Right atrium auricular region (tissue), 2 donors: ENCODE results near the gene PSME3IP1. TPM values are rescaled to one million over a fixed set of nuclear protein-coding genes. Genes with fewer than 3 reads are reported as not detected.
A peak's percentile ranks its signal among the peaks of the same experiment; 100 is the strongest.

Experiments
- DNase-seq: peaks from one replicate; pipeline ENCODE4 v3.0.0-alpha.2; 2019; ENCODE audit warnings: low spot score
- H3K27ac ChIP-seq, 2 donors: fragments of 200-600 bp; sonication (generic); 1 replicate in 1 of 2; 2 replicates in 1 of 2; pipeline ENCODE4 v1.5.1; 2016 to 2019
- H3K27me3 ChIP-seq, 2 donors: fragments of 200-600 bp; sonication (generic); one replicate each; pipeline versions ENCODE4 v1.5.1 to v1.6.0; 2017 to 2019
- H3K36me3 ChIP-seq: fragments of 200-600 bp; sonication (generic); one replicate; pipeline ENCODE4 v1.5.1; 2016
- H3K4me1 ChIP-seq, 2 donors: fragments of 200-600 bp; sonication (generic); one replicate each; pipeline versions ENCODE4 v1.5.1 to v1.6.0; 2017 to 2019
- H3K4me3 ChIP-seq, 2 donors: fragments of 200-600 bp; sonication (generic); 1 replicate in 1 of 2; 2 replicates in 1 of 2; pipeline ENCODE4 v1.5.1; 2017 to 2019; ENCODE audit warnings: mild to moderate bottlenecking in 1 of 2, moderate library complexity in 1 of 2
- H3K9me3 ChIP-seq, 2 donors: fragments of 200-600 bp; sonication (generic); one replicate each; pipeline ENCODE4 v1.5.1; 2019
- CTCF ChIP-seq, 2 donors: fragments of 200-600 bp; sonication (generic); IDR thresholded peaks; one replicate each; pipeline ENCODE4 v1.5.1; 2019; ENCODE audit warnings: antibody characterized with exemption in 2 of 2
- total RNA-seq, 2 donors: library from RNA; depleted of rRNA; stranded (reverse); fragments of >200 nt; gene quantifications; one replicate each; pipeline ENCODE4 v1.1.0, GENCODE V29; 2016

The PSME3IP1 gene
- total RNA-seq, 2 donors from 2014 or later: 55.7 to 79.0 TPM

- H3K27ac ChIP-seq: peak overlapping the region; percentile 93 to 97
- DNase-seq: no peak
- TF ChIP-seq CTCF (IDR thresholded peaks at IDR 0.05): no peak
- no peaks in the 10 kb centered on the region for H3K9me3 ChIP-seq
- no peaks in the 10 kb centered on the region for H3K36me3 ChIP-seq
- H3K27me3 ChIP-seq: no peaks in the 10 kb centered on the region
- peak overlapping the region; percentile 73 to 95 for H3K4me3 ChIP-seq
- peaks cover 0 to 43% of the 10 kb centered on the region in 2 donors for H3K4me1 ChIP-seq
Measured at GRCh38 chr16:57186872-57187854, 1.3 kb upstream of the PSME3IP1 start.

GRCh38 chr16:57185446-57185944 is 344 bp downstream of the PSME3IP1 start:
- H3K9me3 ChIP-seq: no peaks in the 10 kb centered on the region
- H3K27me3 ChIP-seq: no peaks in the 10 kb centered on the region
- peaks cover 0 to 26% of the 10 kb centered on the region in 2 donors for H3K4me1 ChIP-seq
- H3K4me3 ChIP-seq: peak overlapping the region; percentile 87 to 95
- peak; percentile 71 for DNase-seq
- no peaks in the 10 kb centered on the region for H3K36me3 ChIP-seq
- TF ChIP-seq CTCF (IDR thresholded peaks at IDR 0.05): no peak
- H3K27ac ChIP-seq: peak overlapping the region; percentile 91 to 93

GRCh38 chr16:57184887-57185445 is 873 bp downstream of the PSME3IP1 start:
- no peak for TF ChIP-seq CTCF (IDR thresholded peaks at IDR 0.05)
- no peak for DNase-seq
- Histone ChIP-seq H3K27ac (peak overlapping the region; percentile 91 to 93), H3K27me3 (no peaks in the 10 kb centered on the region), H3K4me1 (peaks cover 0 to 27% of the 10 kb centered on the region in 2 donors), H3K36me3 (no peaks in the 10 kb centered on the region), H3K9me3 (no peaks in the 10 kb centered on the region), H3K4me3 (peak overlapping the region; percentile 87 to 95)

- no peak overlapping the region for H3K4me3 ChIP-seq
- TF ChIP-seq CTCF (IDR thresholded peaks at IDR 0.05): no peak
- DNase-seq: no peak
Measured at GRCh38 chr16:57184113-57184512, 1.7 kb downstream of the PSME3IP1 start.

GRCh38 chr16:57179215-57179828 is 6.5 kb downstream of the PSME3IP1 start:
- no peak for DNase-seq
- TF ChIP-seq CTCF (IDR thresholded peaks at IDR 0.05): no peak
- peaks cover 0 to 11% of the 10 kb centered on the region in 2 donors for H3K4me1 ChIP-seq
- no peak overlapping the region for H3K27ac ChIP-seq
- no peaks in the 10 kb centered on the region for H3K9me3 ChIP-seq
- H3K4me3 ChIP-seq: no peak overlapping the region
- no peaks in the 10 kb centered on the region for H3K36me3 ChIP-seq
- H3K27me3 ChIP-seq: no peaks in the 10 kb centered on the region

More at GRCh38 chr16:57184113-57184512, 1.7 kb downstream of the PSME3IP1 start:
- Histone ChIP-seq H3K36me3 (no peaks in the 10 kb centered on the region), H3K4me1 (peaks cover 0 to 35% of the 10 kb centered on the region in 2 donors), H3K27me3 (no peaks in the 10 kb centered on the region), H3K27ac (no peak overlapping the region), H3K9me3 (no peaks in the 10 kb centered on the region)
